CD4-positive, alpha-beta T cell (primary cell): ENCODE measurements around the gene TRIM66. TPM values are rescaled to one million over a fixed set of nuclear protein-coding genes. Genes with fewer than 3 reads are reported as not detected.

Experiments used
- ATAC-seq: fragments of 200-7000 bp; cut with Tn5 transposase; one replicate; pipeline ENCODE4 v1.10.0; 2022; ENCODE audit warnings: mild to moderate bottlenecking; ENCODE audit not compliant: poor library complexity
- CTCF ChIA-PET: fragments of 350-600 bp; sonication (Branson Sonifier 250); formaldehyde crosslinking; loops from one replicate; lab custom pipeline; 2021; ENCODE audit warnings: antibody characterized with exemption, inconsistent platforms; lab: Charles Lee
- POLR2A ChIA-PET: fragments of 350-600 bp; sonication (Branson Sonifier 250); formaldehyde crosslinking; loops from one replicate; lab custom pipeline; 2021; ENCODE audit warnings: antibody characterized with exemption, inconsistent platforms; lab: Charles Lee
- DNase-seq, 14 experiments: peaks; one replicate each; pipeline ENCODE4 v3.0.0-alpha.2; 2013 to 2020; ENCODE audit warnings: mixed read lengths in 2 of 14
- H3K27ac ChIP-seq, 2 donors: one replicate each; pipeline versions ENCODE4 v1.5.1 to v1.7.0; 2013; ENCODE audit warnings: low read length in 2 of 2, low read depth in 1 of 2, mild to moderate bottlenecking in 1 of 2
- H3K27me3 ChIP-seq, 2 experiments: 1 replicate in 1 of 2; 2 replicates in 1 of 2; pipeline versions ENCODE4 v1.6.1 to v1.7.0; 2013; ENCODE audit warnings: low read length in 2 of 2, control low read depth in 1 of 2, mild to moderate bottlenecking in 1 of 2, moderate library complexity in 1 of 2; ENCODE audit not compliant: insufficient read depth in 2 of 2, control insufficient read depth in 1 of 2
- H3K36me3 ChIP-seq: one replicate; pipeline ENCODE4 v1.6.1; 2013; ENCODE audit warnings: low read length, control low read depth; ENCODE audit not compliant: insufficient read depth
- H3K4me1 ChIP-seq: one replicate; pipeline ENCODE4 v1.6.1; 2013; ENCODE audit warnings: low read length, control low read depth; ENCODE audit not compliant: insufficient read depth
- H3K4me3 ChIP-seq: one replicate; pipeline ENCODE4 v1.5.1; 2013; ENCODE audit warnings: mild to moderate bottlenecking, low read length, moderate library complexity
- H3K9me3 ChIP-seq, 2 experiments: 1 replicate in 1 of 2; 2 replicates in 1 of 2; pipeline versions ENCODE4 v1.6.1 to v1.7.0; 2013; ENCODE audit warnings: low read length in 2 of 2, mild to moderate bottlenecking in 2 of 2, control low read depth in 1 of 2, moderate library complexity in 1 of 2; ENCODE audit not compliant: control insufficient read depth in 1 of 2, insufficient read depth in 1 of 2
- H3K27ac Mint-ChIP-seq: one replicate; pipeline ENCODE4 v1.8.0; 2020; ENCODE audit warnings: mixed read lengths
- H3K27me3 Mint-ChIP-seq: one replicate; pipeline ENCODE4 v1.8.0; 2021; ENCODE audit warnings: mixed read lengths
- H3K36me3 Mint-ChIP-seq: one replicate; pipeline ENCODE4 v1.8.0; 2021; ENCODE audit warnings: low read depth, mixed read lengths
- H3K4me1 Mint-ChIP-seq: one replicate; pipeline ENCODE4 v1.8.0; 2021; ENCODE audit warnings: low read depth, mixed read lengths
- H3K4me3 Mint-ChIP-seq: one replicate; pipeline ENCODE4 v1.8.0; 2020; ENCODE audit warnings: mild to moderate bottlenecking, mixed read lengths
- H3K9me3 Mint-ChIP-seq: one replicate; pipeline ENCODE4 v1.8.0; 2020; ENCODE audit warnings: mixed read lengths
- CTCF ChIP-seq: fragments of 200-600 bp; IDR thresholded peaks from one replicate; pipeline ENCODE4 v1.8.0; 2022; ENCODE audit warnings: antibody characterized with exemption, mild to moderate bottlenecking
- intact Hi-C, 2 experiments: fragments of 100-400 bp; cut with DNase I in 1 of 2; cut with micrococcal nuclease in 1 of 2; formaldehyde crosslinking; loops; one replicate each; pipeline versions ENCODE4 v1.15.1 to v1.9.0; 2023 to 2025; cut with DNase I, micrococcal nuclease
- total RNA-seq, 174 experiments: library from RNA in 2 of 174; stranded (reverse) in 2 of 174; gene quantifications; one replicate each; pipeline ENCODE4 v1.2.3 and lab custom pipeline; 2021 to 2026

The TRIM66 gene
- total RNA-seq, 2 experiments from 2014 or later: 6.8 to 9.8 TPM

- Mint-ChIP-seq H3K4me3 (no peak overlapping the region), H3K4me1 (no peaks in the 10 kb centered on the region), H3K27ac (no peak overlapping the region), H3K36me3 (no peaks in the 10 kb centered on the region), H3K9me3 (no peaks in the 10 kb centered on the region), H3K27me3 (peaks cover 7% of the 10 kb centered on the region)
- CTCF ChIA-PET: no interaction called here
- Histone ChIP-seq H3K27me3 (no peaks in the 10 kb centered on the region), H3K9me3 (no peaks in the 10 kb centered on the region), H3K36me3 (no peaks in the 10 kb centered on the region), H3K4me1 (no peaks in the 10 kb centered on the region), H3K4me3 (no peak overlapping the region), H3K27ac (no peak overlapping the region)
- POLR2A ChIA-PET: no interaction called here
- TF ChIP-seq CTCF: no peak
- ATAC-seq: no peak
- intact Hi-C loops: no loop called here
- DNase-seq: no peak
Measured at GRCh38 chr11:8709002-8709672, 26.7 kb upstream of the TRIM66 start.

GRCh38 chr11:8707541-8708191 lies 25.2 kb upstream of the TRIM66 start:
- TF ChIP-seq CTCF: no peak
- Mint-ChIP-seq H3K27me3 (peaks cover 7% of the 10 kb centered on the region), H3K36me3 (no peaks in the 10 kb centered on the region), H3K4me3 (no peak overlapping the region), H3K4me1 (no peaks in the 10 kb centered on the region), H3K9me3 (no peaks in the 10 kb centered on the region), H3K27ac (no peak overlapping the region)
- Histone ChIP-seq H3K36me3 (no peaks in the 10 kb centered on the region), H3K27ac (no peak overlapping the region), H3K4me1 (no peaks in the 10 kb centered on the region), H3K4me3 (no peak overlapping the region), H3K27me3 (no peaks in the 10 kb centered on the region), H3K9me3 (no peaks in the 10 kb centered on the region)
- CTCF ChIA-PET: no interaction called here
- intact Hi-C loops: no loop called here
- DNase-seq (no peak), ATAC-seq (no peak)
- POLR2A ChIA-PET: no interaction called here

GRCh38 chr11:8706673-8707432 lies 24.4 kb upstream of the TRIM66 start:
- no peaks in the 10 kb centered on the region for H3K36me3 Mint-ChIP-seq
- ATAC-seq (no peak), DNase-seq (no peak)
- H3K27ac Mint-ChIP-seq: no peak overlapping the region
- H3K27me3 Mint-ChIP-seq: peaks cover 7% of the 10 kb centered on the region
- no peak overlapping the region for H3K4me3 ChIP-seq
- H3K9me3 Mint-ChIP-seq: no peaks in the 10 kb centered on the region
- no peaks in the 10 kb centered on the region for H3K9me3 ChIP-seq
- ChIA-PET CTCF (no interaction called here), POLR2A (no interaction called here)
- TF ChIP-seq CTCF: no peak
- intact Hi-C loops: no loop called here
- no peaks in the 10 kb centered on the region for H3K36me3 ChIP-seq
- H3K4me1 ChIP-seq: no peaks in the 10 kb centered on the region
- no peak overlapping the region for H3K27ac ChIP-seq
- no peak overlapping the region for H3K4me3 Mint-ChIP-seq
- no peaks in the 10 kb centered on the region for H3K27me3 ChIP-seq
- no peaks in the 10 kb centered on the region for H3K4me1 Mint-ChIP-seq
